IMR-90 (cell line): Measurements from ENCODE around the gene SLC25A6. TPM values are rescaled to one million over a fixed set of nuclear protein-coding genes. Genes with fewer than 3 reads are reported as not detected.

Experiments
- ATAC-seq: fragments of 200-7000 bp; cut with Tn5 transposase; 2 replicates; pipeline ENCODE4 v1.9.1; 2020; ENCODE audit warnings: low read depth, mild to moderate bottlenecking, moderate library complexity
- BruUV-seq: library from RNA; stranded (reverse); fragments of 400-500 nt; replicated peaks from 2 replicates; lab custom pipeline; 2021; lab: Mats Ljungman, UMichigan
- CTCF ChIA-PET: fragments of 300-600 bp; formaldehyde crosslinking; extraction: SDS; loops from one replicate; lab custom pipeline; 2021; ENCODE audit warnings: antibody characterized with exemption; lab: Yijun Ruan, JAX
- POLR2A ChIA-PET: fragments of 300-600 bp; sonication (Branson Sonifier 250); formaldehyde crosslinking; loops from one replicate; lab custom pipeline; 2022; ENCODE audit warnings: antibody characterized with exemption; ENCODE audit not compliant: unreplicated experiment; lab: Charles Lee
- DNase-seq: peaks from one replicate; pipeline ENCODE4 v3.0.0; 2013
- H2AFZ ChIP-seq: replicated peaks from 2 replicates; pipeline ENCODE3; 2013; ENCODE audit warnings: low read length, mild to moderate bottlenecking; ENCODE audit not compliant: poor library complexity
- H2AK5ac ChIP-seq: 2 replicates; pipeline ENCODE4 v1.6.1; 2013; ENCODE audit warnings: low read depth, low read length, inconsistent platforms
- H2AK9ac ChIP-seq: replicated peaks from 2 replicates; pipeline ENCODE3; 2013; ENCODE audit warnings: mild to moderate bottlenecking, low read depth, low read length, moderate library complexity; ENCODE audit not compliant: poor library complexity
- H2BK120ac ChIP-seq: 2 replicates; pipeline ENCODE4 v1.6.1; 2013; ENCODE audit warnings: low read depth, low read length, inconsistent platforms
- H2BK15ac ChIP-seq: 3 replicates; pipeline ENCODE4 v1.6.1; 2013; ENCODE audit warnings: low read depth, low read length, inconsistent platforms
- H2BK20ac ChIP-seq: 2 replicates; pipeline ENCODE4 v1.6.1; 2013; ENCODE audit warnings: low read depth, mild to moderate bottlenecking, inconsistent platforms, low read length, moderate library complexity
- H2BK5ac ChIP-seq: 2 replicates; pipeline ENCODE4 v1.6.1; 2013; ENCODE audit warnings: mild to moderate bottlenecking, low read depth, low read length, inconsistent platforms; ENCODE audit not compliant: poor library complexity, severe bottlenecking
- H3K14ac ChIP-seq: replicated peaks from 2 replicates; pipeline ENCODE4 v1.6.1; 2013; ENCODE audit warnings: low read depth, low read length, inconsistent platforms
- H3K18ac ChIP-seq: 2 replicates; pipeline ENCODE4 v1.6.1; 2013; ENCODE audit warnings: low read depth, low read length, control low read depth
- H3K23ac ChIP-seq: 2 replicates; pipeline ENCODE4 v1.6.1; 2013; ENCODE audit warnings: low read depth, low read length, inconsistent platforms
- H3K27ac ChIP-seq: 2 replicates; pipeline ENCODE4 v1.5.1; 2013; ENCODE audit warnings: mild to moderate bottlenecking, control low read depth, low read length; ENCODE audit not compliant: insufficient read depth
- H3K27me3 ChIP-seq: 2 replicates; pipeline ENCODE4 v1.6.1; 2013; ENCODE audit warnings: low read length; ENCODE audit not compliant: control insufficient read depth, insufficient read depth
- H3K36me3 ChIP-seq: 2 replicates; pipeline ENCODE4 v1.6.1; 2013; ENCODE audit warnings: low read length, mixed read lengths; ENCODE audit not compliant: control insufficient read depth, insufficient read depth
- H3K4ac ChIP-seq: 2 replicates; pipeline ENCODE4 v1.6.1; 2013; ENCODE audit warnings: low read depth, low read length, inconsistent platforms
- H3K4me1 ChIP-seq: 2 replicates; pipeline ENCODE4 v1.6.1; 2013; ENCODE audit warnings: low read length, mixed read lengths; ENCODE audit not compliant: control insufficient read depth, insufficient read depth
- H3K4me2 ChIP-seq: 2 replicates; pipeline ENCODE4 v1.6.1; 2013; ENCODE audit warnings: low read depth, mild to moderate bottlenecking, control low read depth, low read length, moderate library complexity
- H3K4me3 ChIP-seq: 2 replicates; pipeline ENCODE4 v1.5.1; 2013; ENCODE audit warnings: low read depth, mild to moderate bottlenecking, control low read depth, low read length, moderate library complexity; ENCODE audit not compliant: insufficient read depth
- H3K56ac ChIP-seq: 2 replicates; pipeline ENCODE4 v1.6.1; 2013; ENCODE audit warnings: low read length, inconsistent platforms; ENCODE audit not compliant: insufficient read depth; ENCODE audit errors: extremely low read depth
- H3K79me1 ChIP-seq, 2 experiments: 2 replicates each; pipeline ENCODE4 v1.6.1; 2013; ENCODE audit warnings: low read length in 2 of 2, inconsistent platforms in 1 of 2, low read depth in 1 of 2
- H3K9ac ChIP-seq: 2 replicates; pipeline ENCODE4 v1.6.1; 2013; ENCODE audit warnings: low read depth, low read length, control low read depth
- H3K9me1 ChIP-seq: 2 replicates; pipeline ENCODE4 v1.6.1; 2013; ENCODE audit warnings: low read length, inconsistent platforms; ENCODE audit not compliant: insufficient read depth
- H3K9me3 ChIP-seq: 2 replicates; pipeline ENCODE4 v1.6.1; 2013; ENCODE audit warnings: low read length; ENCODE audit not compliant: control insufficient read depth, insufficient read depth
- H4K20me1 ChIP-seq: 2 replicates; pipeline ENCODE4 v1.6.1; 2013; ENCODE audit warnings: low read length, inconsistent platforms; ENCODE audit not compliant: insufficient read depth
- H4K5ac ChIP-seq: 2 replicates; pipeline ENCODE4 v1.6.1; 2013; ENCODE audit warnings: mild to moderate bottlenecking, low read depth, low read length, control low read depth
- H4K8ac ChIP-seq, 2 experiments: 2 replicates each; pipeline ENCODE4 v1.6.1; 2013; ENCODE audit warnings: low read depth in 2 of 2, low read length in 2 of 2, control low read depth in 1 of 2, inconsistent platforms in 1 of 2
- H4K91ac ChIP-seq: 2 replicates; pipeline ENCODE4 v1.6.1; 2013; ENCODE audit warnings: low read depth, low read length, inconsistent platforms; ENCODE audit not compliant: insufficient read depth
- FOS ChIP-seq: fragments of 150-350 bp; IDR thresholded peaks from 2 replicates; pipeline ENCODE4 v1.6.1; 2016; ENCODE audit warnings: low read depth, low read length
- MAFK ChIP-seq: IDR thresholded peaks from 2 replicates; pipeline ENCODE4 v1.6.1; 2012; ENCODE audit warnings: low read depth, low read length, improper control_type of control experiment
- MAZ ChIP-seq: IDR thresholded peaks from 2 replicates; pipeline ENCODE4 v1.6.1; 2012; ENCODE audit warnings: low read depth, mild to moderate bottlenecking, low read length, improper control_type of control experiment, moderate library complexity, borderline replicate concordance
- MXI1 ChIP-seq: IDR thresholded peaks from 2 replicates; pipeline ENCODE4 v1.6.1; 2012; ENCODE audit warnings: low read depth, mild to moderate bottlenecking, low read length, moderate library complexity, borderline replicate concordance
- NFE2L2 ChIP-seq: fragments of 150-350 bp; IDR thresholded peaks from 2 replicates; pipeline ENCODE4 v1.6.1; 2016; ENCODE audit warnings: low read depth, mild to moderate bottlenecking, low read length
- POLR2A ChIP-seq: IDR thresholded peaks from 2 replicates; pipeline ENCODE4 v1.6.1; 2012; ENCODE audit warnings: mild to moderate bottlenecking, low read depth, low read length
- RAD21 ChIP-seq: IDR thresholded peaks from 2 replicates; pipeline ENCODE4 v1.6.1; 2012; ENCODE audit warnings: low read length, improper control_type of control experiment
- RFX5 ChIP-seq: IDR thresholded peaks from 2 replicates; pipeline ENCODE4 v1.8.0; 2012; ENCODE audit warnings: low read depth, mild to moderate bottlenecking, low read length, moderate library complexity
- SMC3 ChIP-seq: fragments of 150-350 bp; IDR thresholded peaks from 2 replicates; pipeline ENCODE4 v1.6.1; 2016; ENCODE audit warnings: low read depth, mild to moderate bottlenecking, antibody characterized with exemption, low read length, moderate library complexity
- WGBS, 2 experiments: methylation state at CpG; one replicate each; pipeline versions ENCODE4 v1.1.5 to v1.1.7; 2013; ENCODE audit warnings: missing lambda C conversion rate in 2 of 2; ENCODE audit not compliant: insufficient read length in 1 of 2; ENCODE audit errors: extremely low coverage in 2 of 2; 5-methylcytosine and 5-hydroxymethylcytosine counted together
- dilution Hi-C: fragments of 300-500 bp; cut with HindIII; formaldehyde crosslinking; loops from one replicate; pipeline ENCODE4 v1.14.3; 2018; ENCODE audit warnings: low sequenced_read_pairs; ENCODE audit not compliant: unreplicated experiment
- in situ Hi-C: fragments of 300-500 bp; cut with MboI; formaldehyde crosslinking; loops from 3 replicates; pipeline ENCODE4 v1.14.3; 2019; ENCODE audit warnings: low sequenced_read_pairs, inconsistent platforms, mixed read lengths
- intact Hi-C: fragments of 100-400 bp; cut with micrococcal nuclease; formaldehyde crosslinking; loops from 2 replicates; pipeline ENCODE4 v1.10.0; 2022
- polyA plus RNA-seq, 3 experiments: library from polyadenylated mRNA; depleted of rRNA; stranded (reverse); fragments of >200 nt; gene quantifications; 2 replicates each; pipeline ENCODE4 v1.2.3, GENCODE V29; 2012; ENCODE audit warnings: low replicate concordance in 1 of 3
- total RNA-seq: library from RNA; depleted of rRNA; stranded (reverse); fragments of >200 nt; gene quantifications from 2 replicates; pipeline ENCODE4 v1.2.3, GENCODE V29; 2012
- TF ChIP-seq, protein P1 (sequence below): conservative IDR thresholded peaks from 2 replicates; pipeline ENCODE4 v1.5.1; 2012; ENCODE audit warnings: mild to moderate bottlenecking, low read depth, low read length, improper control_type of control experiment
- TF ChIP-seq, protein P2 (sequence below): fragments of 150-350 bp; IDR thresholded peaks from 2 replicates; pipeline ENCODE4 v1.6.1; 2016; ENCODE audit warnings: low read depth, mild to moderate bottlenecking, low read length, moderate library complexity, borderline replicate concordance

SLC25A6 gene
- total and polyA plus RNA-seq, 2 of the 4 experiments (the other 2 are of a cell fraction): 166 to 565 TPM

- TF ChIP-seq RAD21: no peak
Measured at GRCh38 chrX:1355131-1356046, 36.5 kb downstream of the SLC25A6 start (continued).

DNA sequence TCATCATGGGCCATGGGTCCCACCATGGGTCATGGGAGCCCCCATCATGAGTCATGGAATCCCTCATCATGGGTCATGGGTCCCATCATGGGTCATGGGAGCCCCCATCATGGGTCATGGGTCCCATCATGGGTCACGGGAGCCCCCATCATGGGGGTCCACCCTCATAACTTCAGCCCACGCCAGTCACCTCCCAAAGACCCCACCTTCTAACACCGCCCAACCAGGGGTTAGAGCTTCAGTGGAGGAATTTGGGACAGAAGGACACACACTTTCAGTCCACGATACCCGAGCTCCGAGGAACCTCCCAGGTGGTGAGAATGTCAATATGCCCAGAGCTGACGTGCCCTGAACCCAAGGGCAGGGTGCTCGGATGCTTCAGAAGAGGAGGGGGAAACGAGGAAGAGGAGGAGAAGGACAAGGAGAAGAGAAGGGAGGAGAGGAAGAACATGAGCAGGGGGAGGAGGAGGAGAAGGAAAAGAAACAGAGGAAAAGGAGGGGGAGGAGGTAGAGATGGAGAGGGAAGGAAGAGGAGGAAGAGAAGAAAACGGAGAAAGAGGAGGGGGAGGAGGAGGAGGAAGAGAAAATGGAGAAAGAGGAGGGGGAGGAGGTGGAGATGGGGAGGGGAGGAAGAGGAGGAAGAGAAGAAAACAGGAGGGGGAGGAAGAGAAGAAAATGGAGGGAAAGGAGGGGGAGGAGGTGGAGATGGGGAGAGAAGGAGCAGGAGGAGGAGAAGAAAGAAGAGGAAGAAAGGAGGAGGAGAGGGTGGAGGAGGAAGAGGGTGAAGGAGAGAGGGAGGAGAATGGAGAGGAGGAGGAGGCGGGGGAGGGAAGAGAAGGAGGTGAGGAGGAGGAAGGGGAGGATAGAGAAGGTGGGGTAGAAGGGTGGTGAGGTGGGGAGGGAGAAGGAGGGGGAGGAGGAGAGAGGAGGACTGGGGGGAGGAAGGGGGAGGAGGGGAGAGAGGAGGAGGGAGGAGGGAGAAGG lies 37.6 kb downstream of the SLC25A6 start:
- Histone ChIP-seq H4K8ac (no peak overlapping the region), H2BK5ac (no peak overlapping the region), H2AK5ac (no peak overlapping the region), H3K9me1 (no peaks in the 10 kb centered on the region), H4K20me1 (no peaks in the 10 kb centered on the region), H3K14ac (no peak overlapping the region), H3K9ac (no peak overlapping the region), H4K91ac (no peak overlapping the region), H2BK15ac (no peak overlapping the region), H4K5ac (no peak overlapping the region), H3K79me1 (no peaks in the 10 kb centered on the region), H3K36me3 (peaks cover 8% of the 10 kb centered on the region), H3K4me3 (no peak overlapping the region), H2BK20ac (no peak overlapping the region), H3K27ac (no peak overlapping the region), H3K4me1 (no peaks in the 10 kb centered on the region), H3K18ac (no peak overlapping the region), H2BK120ac (no peak overlapping the region), H3K4me2 (no peak overlapping the region), H3K23ac (no peak overlapping the region), H3K4ac (no peak overlapping the region), H3K9me3 (peaks cover 15% of the 10 kb centered on the region), H3K27me3 (no peaks in the 10 kb centered on the region), H2AK9ac (no peak overlapping the region), H3K56ac (no peak overlapping the region), H2AFZ (no peak overlapping the region)
- WGBS, 2 experiments: 82% methylated on average over 7 of the region's 11 CpGs; no CpG with 5 or more reads in 1 of the 2 experiments
- ChIA-PET CTCF (no interaction called here), POLR2A (no interaction called here)
- ATAC-seq (no peak), DNase-seq (no peak)
- intact Hi-C loops: no loop called here
- in situ Hi-C loops: no loop called here
- BruUV-seq: no TSS peak
- dilution Hi-C loops: no loop called here
- TF ChIP-seq MAFK (no peak), FOS (no peak), POLR2A (no peak), NFE2L2 (no peak), RFX5 (no peak), MXI1 (no peak), MAZ (no peak), SMC3 (no peak)
- TF ChIP-seq, protein P1, sequence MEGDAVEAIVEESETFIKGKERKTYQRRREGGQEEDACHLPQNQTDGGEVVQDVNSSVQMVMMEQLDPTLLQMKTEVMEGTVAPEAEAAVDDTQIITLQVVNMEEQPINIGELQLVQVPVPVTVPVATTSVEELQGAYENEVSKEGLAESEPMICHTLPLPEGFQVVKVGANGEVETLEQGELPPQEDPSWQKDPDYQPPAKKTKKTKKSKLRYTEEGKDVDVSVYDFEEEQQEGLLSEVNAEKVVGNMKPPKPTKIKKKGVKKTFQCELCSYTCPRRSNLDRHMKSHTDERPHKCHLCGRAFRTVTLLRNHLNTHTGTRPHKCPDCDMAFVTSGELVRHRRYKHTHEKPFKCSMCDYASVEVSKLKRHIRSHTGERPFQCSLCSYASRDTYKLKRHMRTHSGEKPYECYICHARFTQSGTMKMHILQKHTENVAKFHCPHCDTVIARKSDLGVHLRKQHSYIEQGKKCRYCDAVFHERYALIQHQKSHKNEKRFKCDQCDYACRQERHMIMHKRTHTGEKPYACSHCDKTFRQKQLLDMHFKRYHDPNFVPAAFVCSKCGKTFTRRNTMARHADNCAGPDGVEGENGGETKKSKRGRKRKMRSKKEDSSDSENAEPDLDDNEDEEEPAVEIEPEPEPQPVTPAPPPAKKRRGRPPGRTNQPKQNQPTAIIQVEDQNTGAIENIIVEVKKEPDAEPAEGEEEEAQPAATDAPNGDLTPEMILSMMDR: no peak
- TF ChIP-seq, protein P2, sequence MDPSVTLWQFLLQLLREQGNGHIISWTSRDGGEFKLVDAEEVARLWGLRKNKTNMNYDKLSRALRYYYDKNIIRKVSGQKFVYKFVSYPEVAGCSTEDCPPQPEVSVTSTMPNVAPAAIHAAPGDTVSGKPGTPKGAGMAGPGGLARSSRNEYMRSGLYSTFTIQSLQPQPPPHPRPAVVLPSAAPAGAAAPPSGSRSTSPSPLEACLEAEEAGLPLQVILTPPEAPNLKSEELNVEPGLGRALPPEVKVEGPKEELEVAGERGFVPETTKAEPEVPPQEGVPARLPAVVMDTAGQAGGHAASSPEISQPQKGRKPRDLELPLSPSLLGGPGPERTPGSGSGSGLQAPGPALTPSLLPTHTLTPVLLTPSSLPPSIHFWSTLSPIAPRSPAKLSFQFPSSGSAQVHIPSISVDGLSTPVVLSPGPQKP: no peak
